MCF 10A (cell line): ENCODE measurements around the gene EXOSC10. TPM values are rescaled to one million over a fixed set of nuclear protein-coding genes. Genes with fewer than 3 reads are reported as not detected.
"Not testable (repeated sequence)": the region's sequence is repeated elsewhere in the genome, so short reads cannot be mapped to it uniquely, and the experiment has no call there.

ENCODE experiments used
- BruUV-seq: library from RNA; stranded (reverse); fragments of 400-500 nt; replicated peaks from 2 replicates; lab custom pipeline; 2021; lab: Mats Ljungman, UMichigan
- CTCF ChIA-PET: fragments of 300-600 bp; sonication (Branson Sonifier 250); formaldehyde crosslinking; extraction: SDS; loops from one replicate; lab custom pipeline; 2021; ENCODE audit warnings: antibody characterized with exemption, inconsistent platforms; lab: Yijun Ruan, JAX
- POLR2A ChIA-PET: fragments of 300-600, 350-650 bp; sonication (Branson Sonifier 250); formaldehyde crosslinking; extraction: SDS; loops from one replicate; lab custom pipeline; 2020; ENCODE audit warnings: antibody characterized with exemption, inconsistent platforms; lab: Yijun Ruan, JAX
- DNase-seq: peaks from one replicate; pipeline ENCODE4 v3.0.0-alpha.2; 2018; ENCODE audit not compliant: unreplicated experiment
- H3K27ac Mint-ChIP-seq: one replicate; pipeline ENCODE4 v1.8.0; 2022; ENCODE audit warnings: mild to moderate bottlenecking, low read depth, mixed read lengths; ENCODE audit not compliant: unreplicated experiment
- H3K27me3 Mint-ChIP-seq: one replicate; pipeline ENCODE4 v1.8.0; 2022; ENCODE audit warnings: mixed read lengths; ENCODE audit not compliant: insufficient read depth, unreplicated experiment
- H3K36me3 Mint-ChIP-seq: one replicate; pipeline ENCODE4 v1.8.0; 2022; ENCODE audit warnings: mild to moderate bottlenecking, moderate library complexity, mixed read lengths; ENCODE audit not compliant: insufficient read depth, unreplicated experiment
- H3K4me1 Mint-ChIP-seq: one replicate; pipeline ENCODE4 v1.8.0; 2022; ENCODE audit warnings: mixed read lengths; ENCODE audit not compliant: insufficient read depth, unreplicated experiment
- H3K4me3 Mint-ChIP-seq: one replicate; pipeline ENCODE4 v1.8.0; 2022; ENCODE audit warnings: mild to moderate bottlenecking, moderate library complexity, mixed read lengths; ENCODE audit not compliant: unreplicated experiment
- H3K9me3 Mint-ChIP-seq: one replicate; pipeline ENCODE4 v1.8.0; 2022; ENCODE audit warnings: mixed read lengths; ENCODE audit not compliant: unreplicated experiment
- intact Hi-C: fragments of 100-400 bp; cut with micrococcal nuclease; formaldehyde crosslinking; loops from 2 replicates; pipeline ENCODE4 v1.14.1; 2022
- total RNA-seq: library from RNA; stranded (reverse); gene quantifications from 2 replicates; pipeline ENCODE4 v1.2.3, GENCODE V29; 2022
- TF ChIP-seq, protein P1 (sequence below): fragments of 200-600 bp; IDR thresholded peaks from one replicate; pipeline ENCODE4 v1.8.0; 2022; ENCODE audit warnings: antibody characterized with exemption, mild to moderate bottlenecking; ENCODE audit not compliant: unreplicated experiment

Gene EXOSC10
- total RNA-seq, 1 experiment from 2014 or later = 65.1 TPM

DNA sequence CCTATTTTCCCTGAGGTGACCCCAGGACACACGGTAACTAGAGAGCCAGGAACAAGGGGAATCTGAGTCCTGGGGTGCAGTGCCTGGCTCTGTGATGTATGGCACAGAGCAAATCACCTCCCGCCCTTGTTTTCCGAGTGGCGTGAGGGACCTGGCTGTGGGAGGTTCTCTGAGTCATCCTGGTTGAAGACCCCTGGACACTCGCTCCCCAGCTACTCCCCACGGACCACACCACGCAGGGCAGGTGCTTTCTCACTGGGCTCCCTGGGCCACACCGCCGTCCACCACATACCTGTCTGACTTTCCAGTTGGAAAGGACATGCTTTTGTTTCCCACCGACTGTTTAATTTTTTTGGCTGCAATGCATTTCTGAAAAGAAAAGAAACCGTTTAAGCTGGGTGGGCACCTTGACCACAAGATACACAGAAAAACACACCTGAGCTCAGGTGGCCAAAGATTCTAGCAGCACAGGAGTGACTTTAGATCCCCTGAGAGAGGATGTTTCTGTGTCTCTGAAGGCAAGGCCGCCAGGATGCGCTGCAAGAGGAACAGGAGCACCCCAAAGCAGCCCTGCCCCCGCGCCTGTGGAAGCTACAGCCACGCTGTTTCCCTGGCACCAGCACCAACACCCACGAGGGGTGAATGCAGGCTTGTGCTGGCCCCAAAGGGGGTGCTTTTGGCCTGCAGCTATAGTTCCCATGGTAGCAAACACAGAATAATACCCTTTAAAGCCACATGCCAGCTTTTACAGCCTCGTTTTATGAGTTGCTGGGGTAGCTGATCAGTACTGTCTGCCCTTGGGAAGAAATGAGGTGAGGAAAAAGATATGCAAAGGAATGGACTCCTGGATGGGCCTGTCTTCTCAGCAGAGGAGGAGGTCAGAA is 31.7 kb downstream of the EXOSC10 start:
- Mint-ChIP-seq H3K4me1 (no peaks in the 10 kb centered on the region), H3K4me3 (no peak overlapping the region), H3K27me3 (no peaks in the 10 kb centered on the region), H3K27ac (no peak overlapping the region), H3K36me3 (peaks cover 93% of the 10 kb centered on the region), H3K9me3 (no peaks in the 10 kb centered on the region)
- ChIA-PET POLR2A (interaction anchor here (0.7 kb wide), 1 partner anchor 21 kb away, joined by 4 read pairs; the partner anchor contains the start of gene MASP2), CTCF (interaction anchor here (0.7 to 3.0 kb wide), 2 partner anchors 30 to 43 kb away, joined by 3 to 24 read pairs; no protein-coding TSS in a partner anchor)
- TF ChIP-seq, protein P1, sequence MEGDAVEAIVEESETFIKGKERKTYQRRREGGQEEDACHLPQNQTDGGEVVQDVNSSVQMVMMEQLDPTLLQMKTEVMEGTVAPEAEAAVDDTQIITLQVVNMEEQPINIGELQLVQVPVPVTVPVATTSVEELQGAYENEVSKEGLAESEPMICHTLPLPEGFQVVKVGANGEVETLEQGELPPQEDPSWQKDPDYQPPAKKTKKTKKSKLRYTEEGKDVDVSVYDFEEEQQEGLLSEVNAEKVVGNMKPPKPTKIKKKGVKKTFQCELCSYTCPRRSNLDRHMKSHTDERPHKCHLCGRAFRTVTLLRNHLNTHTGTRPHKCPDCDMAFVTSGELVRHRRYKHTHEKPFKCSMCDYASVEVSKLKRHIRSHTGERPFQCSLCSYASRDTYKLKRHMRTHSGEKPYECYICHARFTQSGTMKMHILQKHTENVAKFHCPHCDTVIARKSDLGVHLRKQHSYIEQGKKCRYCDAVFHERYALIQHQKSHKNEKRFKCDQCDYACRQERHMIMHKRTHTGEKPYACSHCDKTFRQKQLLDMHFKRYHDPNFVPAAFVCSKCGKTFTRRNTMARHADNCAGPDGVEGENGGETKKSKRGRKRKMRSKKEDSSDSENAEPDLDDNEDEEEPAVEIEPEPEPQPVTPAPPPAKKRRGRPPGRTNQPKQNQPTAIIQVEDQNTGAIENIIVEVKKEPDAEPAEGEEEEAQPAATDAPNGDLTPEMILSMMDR = no peak
- intact Hi-C loops = no loop called here
- no TSS peak for BruUV-seq
- DNase-seq = no peak

DNA sequence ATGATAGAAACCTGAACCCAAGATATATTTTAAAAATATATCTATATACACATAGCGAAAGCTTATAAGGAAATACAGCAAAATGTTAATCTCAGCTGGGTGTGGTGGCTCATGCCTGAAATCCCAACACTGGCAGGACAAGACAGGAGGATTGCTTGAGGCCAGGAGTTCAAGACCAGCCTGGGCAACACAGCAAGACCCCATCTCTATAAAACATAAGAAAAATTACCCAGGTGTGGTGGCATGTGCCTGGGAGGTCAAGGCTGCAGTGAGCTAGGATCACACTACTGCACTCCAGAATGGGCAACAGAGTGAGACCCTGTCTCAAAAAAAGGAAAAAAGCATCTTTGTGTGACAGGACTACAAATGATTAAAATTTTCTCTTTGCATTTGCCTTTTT is 33.9 kb downstream of the EXOSC10 start:
- peaks cover 84% of the 10 kb centered on the region for H3K36me3 Mint-ChIP-seq

DNA sequence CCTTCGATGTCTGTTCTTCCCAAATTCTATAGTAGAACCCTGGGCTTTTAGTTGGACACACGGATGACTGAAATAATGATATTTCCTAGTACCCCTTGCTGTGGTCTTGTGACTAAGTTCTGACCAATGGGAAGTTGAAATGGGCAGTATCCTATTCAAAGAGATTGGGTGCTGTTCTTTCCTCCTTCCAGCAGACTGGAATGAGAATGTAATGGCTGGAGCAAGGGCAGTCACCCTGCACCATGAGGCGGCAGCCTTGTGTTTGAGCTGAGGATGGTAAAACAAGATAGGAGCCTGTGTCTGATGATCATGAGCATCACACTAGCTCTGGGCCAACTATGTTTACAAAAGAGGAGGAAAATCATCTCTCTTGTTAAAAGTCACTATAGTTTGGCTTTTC is 34.7 kb downstream of the EXOSC10 start:
- POLR2A ChIA-PET = interaction anchor here (1.8 kb wide), 1 partner anchor 34 kb away, joined by 3 read pairs; the partner anchor contains the start of gene EXOSC10
- BruUV-seq = no TSS peak

More for the DNA sequence above, 33.9 kb downstream of the EXOSC10 start:
- BruUV-seq = no TSS peak
- Mint-ChIP-seq H3K27ac (no peak overlapping the region), H3K27me3 (no peaks in the 10 kb centered on the region), H3K4me1 (peaks cover 3% of the 10 kb centered on the region), H3K4me3 (no peak overlapping the region), H3K9me3 (no peaks in the 10 kb centered on the region)
- ChIA-PET CTCF (interaction anchor here (0.9 kb wide), 1 partner anchor 14 kb away, joined by 3 read pairs; no protein-coding TSS in a partner anchor), POLR2A (no interaction called here)
- intact Hi-C loops = no loop called here
- no peak for DNase-seq
- TF ChIP-seq, protein P1 = no peak

DNA sequence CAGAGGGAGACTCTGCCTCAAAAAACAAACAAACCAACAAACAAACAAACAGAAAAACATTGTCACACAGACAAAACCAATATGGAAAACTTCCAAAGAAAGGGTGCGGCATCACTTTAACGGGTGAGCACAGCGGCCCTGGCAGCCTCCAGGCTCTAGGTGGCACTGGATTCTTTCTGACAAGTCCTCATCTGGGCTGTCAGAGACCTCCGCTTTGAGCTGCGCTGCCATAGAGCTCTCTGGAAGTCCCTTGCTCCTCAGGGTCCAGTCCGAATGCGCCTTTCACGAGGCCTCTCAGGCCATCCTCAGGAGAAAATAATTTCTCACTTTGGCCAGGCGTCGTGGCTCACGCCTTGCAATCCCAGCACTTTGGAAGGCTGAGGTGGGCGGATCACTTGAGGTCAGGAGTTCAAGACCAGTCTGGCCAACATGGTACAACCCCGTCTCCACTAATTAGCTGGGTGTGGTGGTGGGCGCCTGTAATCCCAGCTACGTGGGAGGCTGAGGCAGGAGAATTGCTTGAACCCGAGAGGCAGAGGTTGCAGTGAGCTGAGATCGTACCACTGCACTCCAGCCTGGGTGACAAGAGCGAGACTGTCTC is 35.6 kb downstream of the EXOSC10 start:
- DNase-seq, H3K4me3 Mint-ChIP-seq, BruUV-seq, H3K4me1 Mint-ChIP-seq, H3K27ac Mint-ChIP-seq, H3K9me3 Mint-ChIP-seq, H3K27me3 Mint-ChIP-seq, intact Hi-C loops: not testable (repeated sequence)
- ChIA-PET POLR2A (interaction anchor here (1.8 kb wide), 1 partner anchor 35 kb away, joined by 3 read pairs; the partner anchor contains the start of gene EXOSC10), CTCF (interaction anchor here (0.7 to 1.0 kb wide), 2 partner anchors 27 to 34 kb away, joined by 3 read pairs; no protein-coding TSS in a partner anchor)
- peaks cover 68% of the 10 kb centered on the region for H3K36me3 Mint-ChIP-seq

More for the DNA sequence above, 34.7 kb downstream of the EXOSC10 start:
- Mint-ChIP-seq H3K27me3 (no peaks in the 10 kb centered on the region), H3K4me3 (no peak overlapping the region), H3K4me1 (peaks cover 7% of the 10 kb centered on the region), H3K9me3 (no peaks in the 10 kb centered on the region), H3K36me3 (peaks cover 75% of the 10 kb centered on the region), H3K27ac (no peak overlapping the region)
- no peak for DNase-seq
- CTCF ChIA-PET = interaction anchor here (0.6 to 0.9 kb wide), 3 partner anchors 14 to 33 kb away, joined by 3 read pairs; no protein-coding TSS in a partner anchor
- TF ChIP-seq, protein P1 = no peak
- intact Hi-C loops = no loop called here
